Mucosa of descending colon (tissue), 3 donors: ENCODE results near the gene MRPL28. TPM values are rescaled to one million over a fixed set of nuclear protein-coding genes. Genes with fewer than 3 reads are reported as not detected.
A peak's percentile ranks its signal among the peaks of the same experiment; 100 is the strongest.

Experiments
- ATAC-seq: fragments of 200-7000 bp; cut with Tn5 transposase; one replicate; pipeline ENCODE4 v1.9.1; 2020; ENCODE audit warnings: mild to moderate bottlenecking, moderate library complexity
- DNase-seq, 3 donors: peaks; one replicate each; pipeline ENCODE4 v3.0.0-alpha.2; 2020
- H3K36me3 ChIP-seq: fragments of 200-600 bp; one replicate; pipeline ENCODE4 v1.8.0; 2021; ENCODE audit warnings: low read depth, mild to moderate bottlenecking
- H3K4me1 ChIP-seq: fragments of 200-600 bp; one replicate; pipeline ENCODE4 v1.8.0; 2021; ENCODE audit warnings: low read depth, mild to moderate bottlenecking
- H3K4me3 ChIP-seq: fragments of 200-600 bp; one replicate; pipeline ENCODE4 v1.8.0; 2021; ENCODE audit warnings: mild to moderate bottlenecking
- H3K9me3 ChIP-seq: fragments of 200-600 bp; one replicate; pipeline ENCODE4 v1.8.0; 2021; ENCODE audit warnings: mild to moderate bottlenecking
- CTCF ChIP-seq: fragments of 200-600 bp; IDR thresholded peaks from one replicate; pipeline ENCODE4 v1.8.0; 2022; ENCODE audit warnings: antibody characterized with exemption, mild to moderate bottlenecking
- intact Hi-C, 2 donors: fragments of 100-400 bp; cut with DNase I in 1 of 2; cut with micrococcal nuclease in 1 of 2; formaldehyde crosslinking; loops; one replicate each; pipeline versions ENCODE4 v1.11.0 to v1.11.1; 2022; cut with DNase I, micrococcal nuclease
- total RNA-seq, 3 donors: library from RNA; stranded (reverse); fragmentation: NEBNext Ultra II Directional in 2 of 3; extraction: Animal tissue kit (Norgen Biotek cat#: 25700) in 2 of 3; gene quantifications; one replicate each; pipeline versions ENCODE4 v1.2.1 to v1.2.4, GENCODE V29; 2021 to 2023
- donor health status: DM: no; HTN: no; CAD: no; lungs with moderate emphysema.
- donor health status: DM: no; HTN: no; CAD: no.
- donor health status: DM: no; HTN: yes; CAD: no.

MRPL28 gene
- total RNA-seq, 3 donors from 2014 or later, result 39.7 to 53.8 (median 49.1) TPM

DNA sequence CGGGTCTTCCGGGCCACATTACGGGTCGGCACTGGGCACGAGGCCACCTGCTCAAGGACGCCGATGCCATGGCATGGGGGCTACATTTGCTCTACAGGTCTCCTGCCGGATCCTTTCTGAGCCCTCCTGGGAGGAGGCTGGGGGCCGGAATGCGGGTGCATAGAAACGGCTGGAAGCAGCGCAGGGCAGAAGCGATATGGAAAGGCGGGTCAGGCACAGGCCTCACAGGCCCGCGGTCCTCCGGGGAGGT is 46.2 kb downstream of the MRPL28 start:
- peaks cover 49% of the 10 kb centered on the region for H3K4me1 ChIP-seq
- H3K9me3 ChIP-seq, result no peaks in the 10 kb centered on the region
- intact Hi-C loops, result no loop called here
- ATAC-seq (no peak), DNase-seq (no peak)
- H3K36me3 ChIP-seq, result no peaks in the 10 kb centered on the region
- H3K4me3 ChIP-seq, result no peak overlapping the region
- no peak for TF ChIP-seq CTCF

DNA sequence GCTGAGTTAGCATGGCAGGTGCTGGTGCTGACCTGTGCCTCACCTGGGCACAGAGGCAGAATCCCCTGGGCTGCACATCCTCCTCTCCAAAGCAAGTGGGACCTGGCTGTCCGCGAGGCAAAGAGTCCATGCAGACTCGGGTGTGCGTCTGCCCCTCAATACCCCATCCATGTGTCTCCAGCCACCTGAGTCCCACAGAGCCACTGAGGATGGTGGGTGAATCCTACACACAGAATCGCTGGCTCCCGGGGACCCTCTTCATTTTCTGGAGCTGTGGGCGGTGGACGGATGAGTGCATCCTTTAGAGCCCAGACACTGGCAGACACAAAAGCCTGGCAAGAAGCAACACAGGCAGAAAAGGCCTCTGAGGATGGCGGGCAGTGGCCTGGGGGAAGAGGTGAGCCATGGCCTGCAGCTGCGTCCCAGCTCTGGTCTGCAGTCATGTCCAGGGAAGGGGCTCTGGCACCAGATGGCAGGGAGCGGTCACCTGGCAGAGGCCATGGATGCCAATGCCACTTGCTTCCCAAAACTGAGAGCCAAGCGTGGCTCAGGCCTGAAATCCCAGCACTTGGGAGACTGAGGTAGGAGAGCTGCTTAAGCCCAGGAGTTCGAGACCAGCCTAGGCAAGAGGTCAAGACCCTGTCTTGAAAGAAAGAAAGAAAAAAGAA is 47.7 kb downstream of the MRPL28 start:
- intact Hi-C loops, result no loop called here
- Histone ChIP-seq H3K9me3 (no peaks in the 10 kb centered on the region), H3K4me3 (no peak overlapping the region), H3K36me3 (no peaks in the 10 kb centered on the region), H3K4me1 (peaks cover 33% of the 10 kb centered on the region)
- TF ChIP-seq CTCF, result no peak
- DNase-seq (no peak), ATAC-seq (no peak)

DNA sequence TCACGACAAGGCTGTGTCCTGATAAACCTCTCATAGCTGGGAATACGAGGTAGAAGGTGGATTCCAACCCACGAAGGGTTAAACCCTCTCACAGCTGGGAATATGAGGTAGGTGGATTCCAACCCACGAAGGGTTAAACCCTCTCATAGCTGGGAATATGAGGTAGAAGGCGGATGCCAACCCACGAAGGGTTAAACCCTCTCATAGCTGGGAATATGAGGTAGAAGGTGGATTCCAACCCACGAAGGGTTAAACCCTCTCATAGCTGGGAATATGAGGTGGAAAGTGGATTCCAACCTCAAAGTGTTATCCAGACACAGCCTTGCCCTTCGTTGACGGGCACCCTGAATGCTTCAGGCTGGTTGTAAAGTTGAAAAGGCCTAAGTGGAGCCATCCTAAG is 48.8 kb downstream of the MRPL28 start:
- no peak for TF ChIP-seq CTCF
- no peak overlapping the region for H3K4me3 ChIP-seq
- H3K4me1 ChIP-seq, result peaks cover 23% of the 10 kb centered on the region
- intact Hi-C loops, result no loop called here
- DNase-seq, result no peak
- no peaks in the 10 kb centered on the region for H3K9me3 ChIP-seq
- H3K36me3 ChIP-seq, result no peaks in the 10 kb centered on the region
- no peak for ATAC-seq

DNA sequence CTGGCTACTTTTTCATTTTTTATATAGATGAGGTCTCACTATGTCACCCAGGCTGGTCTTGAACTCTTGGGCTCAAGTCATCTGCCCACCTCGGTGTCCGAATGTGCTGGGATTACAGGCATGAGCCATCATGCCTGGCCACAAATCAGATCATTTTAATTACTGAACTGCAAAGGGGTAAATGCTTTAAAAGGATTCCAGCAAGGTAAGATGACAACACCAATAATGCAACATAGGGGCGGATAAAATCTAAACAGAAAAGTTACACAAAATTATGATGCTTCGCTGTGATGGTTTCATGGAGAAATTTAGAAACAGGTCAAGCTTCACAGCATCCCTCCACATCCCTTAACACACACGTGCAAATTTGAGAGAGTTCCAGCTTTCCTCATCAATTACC is 50.1 kb downstream of the MRPL28 start:
- intact Hi-C loops, result no loop called here
- ATAC-seq, result no peak
- no peaks in the 10 kb centered on the region for H3K36me3 ChIP-seq

GRCh38 chr16:318628-319027 is 51.7 kb downstream of the MRPL28 start:
- Histone ChIP-seq H3K4me3 (no peak overlapping the region), H3K9me3 (no peaks in the 10 kb centered on the region), H3K4me1 (no peaks in the 10 kb centered on the region), H3K36me3 (no peaks in the 10 kb centered on the region)
- DNase-seq (no peak), ATAC-seq (peak; percentile 18)
- intact Hi-C loops, result no loop called here
- TF ChIP-seq CTCF, result no peak

More for the DNA sequence above, 50.1 kb downstream of the MRPL28 start:
- TF ChIP-seq CTCF, result no peak
- DNase-seq, result no peak
- H3K9me3 ChIP-seq, result no peaks in the 10 kb centered on the region
- H3K4me3 ChIP-seq, result no peak overlapping the region
- peaks cover 13% of the 10 kb centered on the region for H3K4me1 ChIP-seq

- DNase-seq, result no peak
- H3K9me3 ChIP-seq, result no peaks in the 10 kb centered on the region
- no peak overlapping the region for H3K4me3 ChIP-seq
- H3K4me1 ChIP-seq, result no peaks in the 10 kb centered on the region
- intact Hi-C loops, result no loop called here
- no peaks in the 10 kb centered on the region for H3K36me3 ChIP-seq
- TF ChIP-seq CTCF, result no peak
- ATAC-seq, result no peak
Measured at GRCh38 chr16:317583-317982, 52.8 kb downstream of the MRPL28 start.
